KMS-11 (cell line): ENCODE data around the gene FAM83D.

Experiments used
- H2AFZ ChIP-seq: fragments of 200-600 bp; sonication (generic); 2 replicates; pipeline ENCODE4 v1.6.1; 2016; ENCODE audit warnings: antibody characterized with exemption, mixed run types, low read depth
- H3K27ac ChIP-seq: fragments of 200-600 bp; sonication (generic); 2 replicates; pipeline ENCODE4 v1.6.1; 2016; ENCODE audit warnings: mild to moderate bottlenecking, mixed run types
- H3K27me3 ChIP-seq: fragments of 200-600 bp; sonication (generic); 2 replicates; pipeline ENCODE4 v1.6.1; 2017; ENCODE audit warnings: mild to moderate bottlenecking, low read depth, mixed run types, moderate library complexity; ENCODE audit not compliant: insufficient read depth
- H3K36me3 ChIP-seq: fragments of 200-600 bp; sonication (generic); 2 replicates; pipeline ENCODE4 v1.6.1; 2017; ENCODE audit warnings: mild to moderate bottlenecking, mixed run types; ENCODE audit not compliant: insufficient read depth
- H3K4me1 ChIP-seq: fragments of 200-600 bp; sonication (generic); 2 replicates; pipeline ENCODE4 v1.6.1; 2016; ENCODE audit warnings: mild to moderate bottlenecking, low read depth, mixed run types; ENCODE audit not compliant: poor library complexity, severe bottlenecking
- H3K4me2 ChIP-seq: fragments of 200-600 bp; sonication (generic); 2 replicates; pipeline ENCODE4 v1.7.0; 2016; ENCODE audit warnings: mild to moderate bottlenecking, mixed run types
- H3K4me3 ChIP-seq: fragments of 200-600 bp; sonication (generic); IDR thresholded peaks from 2 replicates; pipeline ENCODE4 v1.6.1; 2017; ENCODE audit warnings: low read depth, low read length, mixed read lengths; ENCODE audit not compliant: insufficient read depth
- H3K79me2 ChIP-seq: fragments of 200-600 bp; sonication (generic); 2 replicates; pipeline ENCODE4 v1.6.1; 2016; ENCODE audit warnings: low read depth, mixed run types; ENCODE audit not compliant: insufficient read depth
- H3K9ac ChIP-seq: fragments of 200-600 bp; sonication (generic); 2 replicates; pipeline ENCODE4 v1.6.1; 2016; ENCODE audit warnings: mild to moderate bottlenecking, mixed run types
- H4K20me1 ChIP-seq: fragments of 200-600 bp; sonication (generic); 2 replicates; pipeline ENCODE4 v1.6.1; 2016; ENCODE audit warnings: mild to moderate bottlenecking, mixed run types; ENCODE audit not compliant: insufficient read depth
- TF ChIP-seq, protein P1 (sequence below): fragments of 200-600 bp; sonication (generic); conservative IDR thresholded peaks from 2 replicates; pipeline ENCODE4 v1.6.1; 2017; ENCODE audit warnings: low read depth, mild to moderate bottlenecking, antibody characterized with exemption, low read length, moderate library complexity, mixed read lengths

The FAM83D gene

GRCh38 chr20:38950254-38950653 is 24.0 kb downstream of the FAM83D start:
- H3K4me1 ChIP-seq: no peaks in the 10 kb centered on the region
- H3K36me3 ChIP-seq: peaks cover 13% of the 10 kb centered on the region; the same call in 1 of the 2 replicates
- H4K20me1 ChIP-seq: no peaks in the 10 kb centered on the region
- no peak overlapping the region for H3K27ac ChIP-seq
- no peak overlapping the region for H3K9ac ChIP-seq
- TF ChIP-seq, protein P1, sequence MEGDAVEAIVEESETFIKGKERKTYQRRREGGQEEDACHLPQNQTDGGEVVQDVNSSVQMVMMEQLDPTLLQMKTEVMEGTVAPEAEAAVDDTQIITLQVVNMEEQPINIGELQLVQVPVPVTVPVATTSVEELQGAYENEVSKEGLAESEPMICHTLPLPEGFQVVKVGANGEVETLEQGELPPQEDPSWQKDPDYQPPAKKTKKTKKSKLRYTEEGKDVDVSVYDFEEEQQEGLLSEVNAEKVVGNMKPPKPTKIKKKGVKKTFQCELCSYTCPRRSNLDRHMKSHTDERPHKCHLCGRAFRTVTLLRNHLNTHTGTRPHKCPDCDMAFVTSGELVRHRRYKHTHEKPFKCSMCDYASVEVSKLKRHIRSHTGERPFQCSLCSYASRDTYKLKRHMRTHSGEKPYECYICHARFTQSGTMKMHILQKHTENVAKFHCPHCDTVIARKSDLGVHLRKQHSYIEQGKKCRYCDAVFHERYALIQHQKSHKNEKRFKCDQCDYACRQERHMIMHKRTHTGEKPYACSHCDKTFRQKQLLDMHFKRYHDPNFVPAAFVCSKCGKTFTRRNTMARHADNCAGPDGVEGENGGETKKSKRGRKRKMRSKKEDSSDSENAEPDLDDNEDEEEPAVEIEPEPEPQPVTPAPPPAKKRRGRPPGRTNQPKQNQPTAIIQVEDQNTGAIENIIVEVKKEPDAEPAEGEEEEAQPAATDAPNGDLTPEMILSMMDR: no peak
- no peak overlapping the region for H3K4me2 ChIP-seq
- H3K4me3 ChIP-seq: no peak overlapping the region
- H3K79me2 ChIP-seq: no peaks in the 10 kb centered on the region
- no peak overlapping the region for H2AFZ ChIP-seq
- no peaks in the 10 kb centered on the region for H3K27me3 ChIP-seq

DNA sequence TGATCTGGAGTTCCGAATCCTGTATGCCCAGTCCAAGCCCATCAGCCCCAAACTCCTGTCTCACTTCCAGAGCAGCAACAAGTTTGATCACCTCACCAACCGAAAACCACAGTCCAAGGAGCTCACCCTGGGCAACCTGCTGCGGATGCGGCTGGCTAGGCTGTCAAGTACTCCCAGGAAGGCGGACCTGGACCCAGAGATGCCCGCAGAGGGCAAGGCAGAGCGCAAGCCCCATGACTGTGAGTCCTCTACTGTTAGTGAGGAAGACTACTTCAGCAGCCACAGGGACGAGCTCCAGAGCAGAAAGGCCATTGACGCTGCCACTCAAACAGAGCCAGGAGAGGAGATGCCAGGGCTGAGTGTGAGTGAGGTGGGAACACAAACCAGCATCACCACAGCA is 25.4 kb downstream of the FAM83D start:
- Histone ChIP-seq H3K79me2 (no peaks in the 10 kb centered on the region), H3K4me1 (no peaks in the 10 kb centered on the region), H3K36me3 (peaks cover 13% of the 10 kb centered on the region; the same call in 1 of the 2 replicates), H3K9ac (no peak overlapping the region), H3K27ac (no peak overlapping the region), H3K4me2 (no peak overlapping the region), H2AFZ (no peak overlapping the region), H3K4me3 (no peak overlapping the region), H3K27me3 (no peaks in the 10 kb centered on the region), H4K20me1 (no peaks in the 10 kb centered on the region)
- TF ChIP-seq, protein P1: no peak

GRCh38 chr20:38952153-38952552 is 25.9 kb downstream of the FAM83D start:
- Histone ChIP-seq H3K79me2 (no peaks in the 10 kb centered on the region), H3K4me3 (no peak overlapping the region), H4K20me1 (no peaks in the 10 kb centered on the region), H3K9ac (no peak overlapping the region), H3K4me2 (no peak overlapping the region), H3K36me3 (peaks cover 13% of the 10 kb centered on the region; the same call in 1 of the 2 replicates), H3K27ac (no peak overlapping the region), H3K4me1 (no peaks in the 10 kb centered on the region), H2AFZ (no peak overlapping the region), H3K27me3 (no peaks in the 10 kb centered on the region)
- TF ChIP-seq, protein P1: no peak

DNA sequence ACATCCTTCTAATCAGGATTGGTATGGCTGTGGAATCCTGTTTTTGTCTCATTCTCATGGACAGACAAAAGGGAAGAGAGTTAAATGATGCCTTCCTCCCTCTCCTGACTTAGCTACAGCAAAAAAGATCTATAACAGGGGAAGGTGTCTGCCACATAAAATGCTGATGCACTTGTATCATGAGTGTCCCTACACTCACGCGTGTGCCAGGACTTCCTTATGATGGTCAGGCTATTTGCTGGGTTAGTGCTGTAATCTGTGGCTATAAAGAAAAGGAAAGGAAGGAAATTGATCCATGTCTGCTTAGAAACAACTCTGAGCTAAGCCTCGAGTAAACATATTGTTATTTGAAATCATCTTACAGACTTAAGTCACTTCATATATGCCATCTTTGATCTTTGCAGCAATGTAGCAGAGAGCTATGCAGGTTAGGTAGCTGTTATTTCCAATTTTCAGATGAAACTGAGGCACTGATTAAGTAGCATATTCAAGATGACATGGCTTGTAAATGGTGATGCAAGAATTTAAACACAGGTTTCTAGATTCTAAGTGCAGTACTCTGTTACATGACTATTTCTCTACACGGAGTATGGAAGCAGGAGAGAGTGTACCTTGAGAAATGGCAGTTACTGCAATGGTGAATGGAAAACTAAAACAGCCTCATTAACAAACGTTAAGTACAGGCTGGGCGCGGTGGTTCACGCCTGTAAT is 27.6 kb downstream of the FAM83D start:
- peaks cover 9% of the 10 kb centered on the region; the same call in 1 of the 2 replicates for H3K36me3 ChIP-seq
- no peak overlapping the region for H3K27ac ChIP-seq
- H3K79me2 ChIP-seq: no peaks in the 10 kb centered on the region
- no peak overlapping the region for H3K4me3 ChIP-seq
- no peaks in the 10 kb centered on the region for H3K27me3 ChIP-seq
- no peak overlapping the region for H3K4me2 ChIP-seq
- H2AFZ ChIP-seq: no peak overlapping the region
- TF ChIP-seq, protein P1: no peak
- no peaks in the 10 kb centered on the region for H3K4me1 ChIP-seq
- no peaks in the 10 kb centered on the region for H4K20me1 ChIP-seq
- H3K9ac ChIP-seq: no peak overlapping the region
